GM12873 (cell line): ENCODE measurements around the gene RNF130.

ENCODE experiments used
- CTCF ChIP-seq: IDR thresholded peaks from 2 replicates; pipeline ENCODE4 v1.5.1; 2012; ENCODE audit warnings: low read depth, mild to moderate bottlenecking, moderate library complexity, low read length, control low read depth; ENCODE audit not compliant: insufficient read depth; ENCODE audit errors: missing control alignments

The RNF130 gene

GRCh38 chr5:180079702-180080466 lies 8.3 kb upstream of the RNF130 start:
- TF ChIP-seq CTCF = no peak

GRCh38 chr5:180078348-180078747 lies 6.8 kb upstream of the RNF130 start:
- TF ChIP-seq CTCF = no peak

GRCh38 chr5:180077594-180078284 lies 6.2 kb upstream of the RNF130 start:
- TF ChIP-seq CTCF = no peak

- TF ChIP-seq CTCF = no peak
Measured at GRCh38 chr5:180075703-180076102, 4.1 kb upstream of the RNF130 start.

GRCh38 chr5:180074462-180074861 lies 2.9 kb upstream of the RNF130 start:
- no peak for TF ChIP-seq CTCF

- TF ChIP-seq CTCF = no peak
Measured at GRCh38 chr5:180072556-180072955, 997 bp upstream of the RNF130 start.

GRCh38 chr5:180072256-180072548 lies 643 bp upstream of the RNF130 start:
- TF ChIP-seq CTCF = no peak
